Neural progenitor cell (in vitro differentiated cells): ENCODE results near the gene TSHZ3. TPM values are rescaled to one million over a fixed set of nuclear protein-coding genes. Genes with fewer than 3 reads are reported as not detected.

ENCODE experiments used
- DNase-seq: peaks from one replicate; pipeline ENCODE4 v3.0.0-alpha.2; 2016; ENCODE audit warnings: low spot score
- H2AFZ ChIP-seq: fragments of 200-600 bp; sonication (generic); replicated peaks from 2 replicates; pipeline ENCODE4 v1.6.1; 2016; ENCODE audit warnings: antibody characterized with exemption
- H3F3A ChIP-seq: fragments of 200-600 bp; sonication (generic); 2 replicates; pipeline ENCODE4 v1.6.1; 2016; ENCODE audit warnings: antibody characterized with exemption, low read depth
- H3K27ac ChIP-seq: fragments of 200-600 bp; sonication (generic); 2 replicates; pipeline ENCODE4 v1.5.1; 2016; ENCODE audit warnings: mild to moderate bottlenecking
- H3K27me3 ChIP-seq: fragments of 200-600 bp; sonication (generic); 2 replicates; pipeline ENCODE4 v1.6.1; 2016; ENCODE audit warnings: mild to moderate bottlenecking, moderate library complexity
- H3K36me3 ChIP-seq: fragments of 200-600 bp; sonication (generic); 2 replicates; pipeline ENCODE4 v1.5.1; 2016
- H3K4me1 ChIP-seq: fragments of 200-600 bp; sonication (generic); 2 replicates; pipeline ENCODE4 v1.6.1; 2016; ENCODE audit warnings: mixed run types
- H3K4me2 ChIP-seq: fragments of 200-600 bp; sonication (generic); 2 replicates; pipeline ENCODE4 v1.6.1; 2016
- H3K4me3 ChIP-seq: fragments of 200-600 bp; sonication (generic); 2 replicates; pipeline ENCODE4 v1.5.1; 2016
- H3K79me2 ChIP-seq: fragments of 200-600 bp; sonication (generic); 2 replicates; pipeline ENCODE4 v1.6.1; 2016; ENCODE audit warnings: low read depth
- H3K9ac ChIP-seq: fragments of 200-600 bp; sonication (generic); 2 replicates; pipeline ENCODE4 v1.6.1; 2016
- H3K9me3 ChIP-seq: fragments of 200-600 bp; sonication (generic); 2 replicates; pipeline ENCODE4 v1.5.1; 2016; ENCODE audit warnings: low read depth
- H4K20me1 ChIP-seq: fragments of 200-600 bp; sonication (generic); 2 replicates; pipeline ENCODE4 v1.6.1; 2016; ENCODE audit warnings: low read depth
- H3K27ac Mint-ChIP-seq: 3 replicates; pipeline ENCODE4 v1.8.0; 2021; ENCODE audit warnings: mixed read lengths
- H3K27me3 Mint-ChIP-seq: 2 replicates; pipeline ENCODE4 v1.8.0; 2022; ENCODE audit warnings: low read depth, mild to moderate bottlenecking, inconsistent platforms, moderate library complexity, mixed read lengths; ENCODE audit not compliant: insufficient read depth
- H3K36me3 Mint-ChIP-seq: 3 replicates; pipeline ENCODE4 v1.8.0; 2021; ENCODE audit warnings: mixed read lengths
- H3K4me1 Mint-ChIP-seq: 3 replicates; pipeline ENCODE4 v1.8.0; 2021; ENCODE audit warnings: mixed read lengths
- H3K4me3 Mint-ChIP-seq: 3 replicates; pipeline ENCODE4 v1.8.0; 2021; ENCODE audit warnings: mild to moderate bottlenecking, moderate library complexity, mixed read lengths
- H3K9me3 Mint-ChIP-seq: 3 replicates; pipeline ENCODE4 v1.8.0; 2020; ENCODE audit warnings: mixed read lengths
- CTCF ChIP-seq: fragments of 200-600 bp; sonication (generic); IDR thresholded peaks from 2 replicates; pipeline ENCODE4 v1.5.1; 2017; ENCODE audit warnings: antibody characterized with exemption, mild to moderate bottlenecking
- EZH2 ChIP-seq: fragments of 200-600 bp; sonication (generic); IDR thresholded peaks from 2 replicates; pipeline ENCODE4 v1.6.1; 2017; ENCODE audit warnings: antibody characterized with exemption, mild to moderate bottlenecking, moderate library complexity
- EZH2phosphoT487 ChIP-seq: fragments of 200-600 bp; sonication (generic); IDR thresholded peaks from 2 replicates; pipeline ENCODE4 v1.6.1; 2017; ENCODE audit warnings: antibody characterized with exemption
- total RNA-seq: library from RNA; depleted of rRNA; stranded (reverse); fragments of >200 nt; gene quantifications from 2 replicates; pipeline ENCODE4 v1.2.3, GENCODE V29; 2015; ENCODE audit warnings: low replicate concordance

TSHZ3 gene
- total RNA-seq, 1 donor from 2014 or later: 0.60 TPM

DNA sequence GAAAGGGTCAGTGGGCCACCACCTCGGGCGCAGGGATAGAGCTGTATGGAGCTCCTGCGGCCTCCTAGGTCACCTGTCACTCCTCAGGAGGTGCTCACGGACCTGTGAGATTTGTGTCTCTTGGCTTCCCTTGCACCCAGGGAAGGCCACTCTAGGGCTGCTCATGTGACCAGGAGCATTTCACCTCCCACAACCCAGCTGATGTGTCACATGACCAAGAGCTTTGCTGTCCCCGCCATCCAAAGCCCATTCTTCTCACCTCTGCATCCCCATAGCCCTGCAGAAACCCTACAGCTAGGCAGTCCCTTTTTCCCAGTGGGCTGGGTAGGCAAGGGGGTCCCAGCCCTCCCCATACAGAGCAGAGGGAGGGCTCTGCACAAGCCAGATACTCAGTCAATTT is 51.2 kb downstream of the TSHZ3 start:
- H3F3A ChIP-seq: no peaks in the 10 kb centered on the region
- H2AFZ ChIP-seq: no peak overlapping the region
- no peak overlapping the region for H3K4me2 ChIP-seq
- Mint-ChIP-seq H3K4me3 (no peak overlapping the region), H3K36me3 (peaks cover 2% of the 10 kb centered on the region), H3K4me1 (no peaks in the 10 kb centered on the region), H3K27me3 (peaks cover 2% of the 10 kb centered on the region), H3K9me3 (peaks cover 2% of the 10 kb centered on the region), H3K27ac (no peak overlapping the region)
- no peaks in the 10 kb centered on the region for H3K27me3 ChIP-seq
- no peak overlapping the region for H3K9ac ChIP-seq
- H3K9me3 ChIP-seq: no peaks in the 10 kb centered on the region
- H3K4me3 ChIP-seq: no peak overlapping the region
- H3K79me2 ChIP-seq: no peaks in the 10 kb centered on the region
- no peaks in the 10 kb centered on the region for H3K36me3 ChIP-seq
- H3K27ac ChIP-seq: no peak overlapping the region
- TF ChIP-seq EZH2phosphoT487 (no peak), EZH2 (no peak), CTCF (no peak)
- H4K20me1 ChIP-seq: no peaks in the 10 kb centered on the region
- DNase-seq: no peak
- H3K4me1 ChIP-seq: no peaks in the 10 kb centered on the region

DNA sequence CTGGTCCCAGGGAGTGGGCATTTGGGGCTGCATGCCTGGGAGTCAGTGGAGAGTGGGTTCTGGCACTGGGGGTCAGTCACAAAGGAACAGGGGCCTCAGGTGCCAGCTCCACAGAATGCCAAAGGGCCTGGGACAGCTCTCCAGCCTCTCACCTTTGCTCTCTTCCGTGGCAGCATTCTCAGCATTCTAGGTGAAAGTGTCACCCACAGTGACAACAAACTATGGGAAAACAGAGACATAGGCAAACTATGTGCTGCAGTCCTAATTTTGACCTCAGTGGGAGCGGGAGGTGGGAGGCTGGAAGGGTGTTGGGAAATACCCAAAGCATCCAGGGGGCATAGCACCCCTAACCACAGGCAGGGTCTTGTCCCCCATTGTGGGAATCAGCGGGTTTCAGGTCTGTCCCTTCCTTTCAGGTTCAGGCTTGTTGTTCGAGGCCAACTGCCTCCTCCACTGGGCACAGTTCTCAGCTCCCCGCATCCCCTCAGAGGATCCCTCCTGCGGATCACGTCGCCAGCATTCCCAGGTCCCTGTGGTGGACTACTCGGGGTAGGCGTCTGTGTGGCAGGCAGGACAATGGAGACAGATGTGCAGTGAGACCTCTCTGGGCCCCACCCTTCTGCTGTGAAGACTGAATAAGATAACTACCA is 52.4 kb downstream of the TSHZ3 start:
- no peaks in the 10 kb centered on the region for H4K20me1 ChIP-seq
- peaks cover 2% of the 10 kb centered on the region for H3K36me3 Mint-ChIP-seq
- H3K4me1 Mint-ChIP-seq: no peaks in the 10 kb centered on the region
- H3K4me1 ChIP-seq: no peaks in the 10 kb centered on the region
- no peaks in the 10 kb centered on the region for H3K79me2 ChIP-seq
- H3K27me3 ChIP-seq: no peaks in the 10 kb centered on the region
- no peak overlapping the region for H3K4me3 Mint-ChIP-seq
- H3K9me3 ChIP-seq: no peaks in the 10 kb centered on the region
- H3K4me2 ChIP-seq: no peak overlapping the region
- no peaks in the 10 kb centered on the region for H3K36me3 ChIP-seq
- no peak overlapping the region for H3K4me3 ChIP-seq
- H3K9me3 Mint-ChIP-seq: peaks cover 2% of the 10 kb centered on the region
- no peak overlapping the region for H3K27ac Mint-ChIP-seq
- TF ChIP-seq CTCF: no peak
- TF ChIP-seq EZH2: no peak
- TF ChIP-seq EZH2phosphoT487: no peak
- no peak overlapping the region for H3K9ac ChIP-seq
- no peaks in the 10 kb centered on the region for H3F3A ChIP-seq
- H2AFZ ChIP-seq: no peak overlapping the region
- no peak for DNase-seq
- H3K27ac ChIP-seq: no peak overlapping the region
- H3K27me3 Mint-ChIP-seq: peaks cover 4% of the 10 kb centered on the region

DNA sequence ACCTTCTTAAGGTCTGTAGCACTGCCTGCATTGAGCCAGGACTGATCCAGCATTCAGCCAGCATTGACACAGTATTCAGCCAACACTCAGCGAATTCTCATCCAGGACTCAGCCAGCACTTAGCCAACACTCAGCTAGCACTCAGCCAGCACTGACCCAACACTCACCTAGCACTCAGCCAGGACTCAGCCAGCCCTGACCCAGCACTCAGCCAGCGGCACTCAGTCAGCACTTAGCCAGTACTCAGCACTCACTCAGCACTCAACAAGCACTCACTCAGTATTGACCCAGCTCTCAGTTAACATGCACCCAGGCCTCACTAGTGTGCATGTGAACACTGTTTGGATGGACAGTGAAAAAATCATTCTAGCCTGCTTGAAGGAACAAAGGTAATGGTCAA is 55.0 kb downstream of the TSHZ3 start:
- Mint-ChIP-seq H3K27ac (no peak overlapping the region), H3K27me3 (peaks cover 6% of the 10 kb centered on the region), H3K36me3 (peaks cover 2% of the 10 kb centered on the region), H3K9me3 (peaks cover 2% of the 10 kb centered on the region), H3K4me1 (peaks cover 10% of the 10 kb centered on the region), H3K4me3 (no peak overlapping the region)
- Histone ChIP-seq H3K9me3 (no peaks in the 10 kb centered on the region), H3K9ac (no peak overlapping the region), H4K20me1 (no peaks in the 10 kb centered on the region), H3K36me3 (no peaks in the 10 kb centered on the region), H3K79me2 (no peaks in the 10 kb centered on the region), H2AFZ (no peak overlapping the region), H3K4me1 (peaks cover 6% of the 10 kb centered on the region), H3K27ac (no peak overlapping the region), H3F3A (no peaks in the 10 kb centered on the region), H3K4me3 (no peak overlapping the region), H3K27me3 (no peaks in the 10 kb centered on the region), H3K4me2 (no peak overlapping the region)
- no peak for DNase-seq
- TF ChIP-seq CTCF (no peak), EZH2 (no peak), EZH2phosphoT487 (no peak)
